AML-193 (cell line): Measurements from ENCODE around the gene IL4I1.
"Not testable (repeated sequence)": the region's sequence is repeated elsewhere in the genome, so short reads cannot be mapped to it uniquely, and the experiment has no call there.

Experiments used
- DNase-seq, 2 experiments: peaks; one replicate each; lab custom pipeline; 2025; lab: John Stamatoyannopoulos, UW

The IL4I1 gene

DNA sequence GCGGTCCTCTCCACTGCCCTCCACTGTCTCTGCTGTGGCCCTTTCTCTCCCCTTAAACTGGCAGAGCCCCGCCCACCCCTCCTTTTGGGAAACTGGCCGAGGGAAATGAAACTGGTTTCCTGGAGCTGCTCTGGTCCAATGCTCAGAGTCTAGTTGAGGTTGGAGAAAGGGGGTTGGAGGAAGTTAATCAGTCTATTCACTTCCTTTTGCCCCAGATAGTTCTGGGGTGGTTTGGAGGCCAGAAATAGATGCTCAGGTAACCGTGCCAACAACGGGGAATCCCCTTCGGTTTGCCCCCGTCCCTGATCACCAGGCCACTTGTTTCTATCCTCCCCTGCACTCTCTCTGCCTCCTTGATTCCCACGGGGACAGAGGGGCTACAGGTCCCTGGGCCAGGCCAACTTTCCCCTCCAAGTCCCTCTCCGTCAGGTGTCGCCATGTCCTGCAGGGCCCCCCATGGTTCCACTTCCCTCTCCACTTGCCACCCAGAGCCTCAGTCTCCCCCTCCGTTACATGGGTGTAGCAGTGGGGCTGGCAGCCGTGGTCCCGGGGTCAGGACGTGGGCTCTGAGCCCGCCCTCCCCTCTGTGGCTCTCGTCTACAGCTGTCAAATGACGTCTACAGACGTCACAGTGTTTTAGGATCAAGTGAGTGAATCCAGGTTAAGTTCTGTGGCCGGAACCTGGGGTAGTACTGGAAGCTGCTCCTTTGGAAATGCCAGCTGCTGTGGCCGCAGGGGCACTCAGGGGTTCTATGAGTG, at the start of gene IL4I1:
TSS of gene IL4I1 (minus strand) at position 25 of the 759 bp plus-strand sequence. CDS start 727 bp downstream, outside the sequence.
- peak; percentile 6 to 15 for DNase-seq

DNA sequence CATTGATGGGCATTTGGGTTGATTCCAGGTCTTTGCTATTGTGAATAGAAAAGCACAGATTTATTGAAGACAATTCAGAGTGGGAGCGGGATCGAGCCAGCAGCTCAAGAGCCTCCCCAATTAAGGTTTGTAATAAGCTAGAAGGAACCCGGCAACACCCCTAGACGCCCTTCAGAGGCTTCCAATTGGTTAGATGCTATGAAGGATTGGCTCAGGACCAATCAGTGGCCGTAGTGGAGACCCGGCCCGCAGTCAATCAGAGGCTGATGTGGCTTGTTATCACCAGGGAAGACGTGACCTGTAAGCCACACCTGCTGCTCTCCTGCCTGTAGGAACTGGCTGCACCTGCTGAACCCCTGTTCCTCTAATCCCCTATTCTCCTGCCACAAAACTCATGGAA, 49.7 kb upstream of the IL4I1 start:
- DNase-seq: no peak

DNA sequence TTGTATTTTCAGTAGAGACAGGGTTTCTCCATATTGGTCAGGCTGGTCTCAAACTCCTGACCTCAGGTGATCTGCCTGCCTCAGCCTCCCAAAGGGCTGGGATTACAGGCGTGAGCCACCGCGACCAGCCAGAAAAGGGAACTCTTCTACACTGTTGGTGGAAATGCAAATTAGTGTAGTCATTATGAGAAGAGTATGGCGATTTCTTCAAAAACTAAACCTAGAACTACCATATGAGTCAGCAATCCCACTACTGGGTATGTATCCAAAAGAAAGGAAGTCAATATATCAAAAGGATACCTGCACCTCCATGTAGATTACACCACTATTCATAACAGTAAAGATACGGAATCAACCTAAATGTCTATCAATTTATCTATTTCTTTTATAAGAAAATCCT, 47.9 kb upstream of the IL4I1 start:
- DNase-seq: not testable (repeated sequence)

- DNase-seq: no peak
Observed at GRCh38 chr19:49940482-49940791, 43.8 kb upstream of the IL4I1 start.

DNA sequence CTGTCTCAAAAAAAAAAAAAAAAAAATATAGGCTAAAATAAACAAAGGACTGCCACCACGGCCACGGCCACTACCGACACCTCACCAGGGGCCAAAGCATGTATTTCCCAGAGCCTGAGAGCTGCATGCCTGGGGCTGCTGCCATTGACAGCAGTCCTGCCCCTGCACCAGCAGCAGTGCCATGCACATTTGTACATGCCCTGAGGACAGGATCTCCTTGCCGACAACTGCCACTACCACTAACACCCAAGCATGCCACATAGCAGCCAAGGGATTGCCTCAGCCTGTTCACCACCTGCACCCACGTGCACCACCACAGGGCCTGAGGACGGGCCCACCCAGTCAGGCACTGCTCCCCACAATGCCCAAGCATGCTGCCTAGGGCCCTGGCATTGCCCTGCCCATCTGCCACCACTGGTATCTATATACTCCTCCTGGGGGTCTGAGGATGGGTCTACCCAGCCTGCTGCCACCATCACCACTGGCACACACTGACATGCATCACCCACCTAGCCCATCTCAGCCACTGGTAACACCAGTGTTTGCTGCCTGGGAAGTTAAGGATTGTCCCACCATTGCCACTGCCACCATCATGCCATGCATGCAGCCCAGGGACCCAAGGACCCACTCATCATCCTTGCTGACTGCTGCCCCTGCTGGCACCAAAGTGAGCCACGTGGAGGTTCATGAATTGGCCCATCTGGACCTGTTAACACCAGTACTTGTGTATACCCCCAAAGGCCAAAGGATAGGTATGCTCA, 43.2 kb upstream of the IL4I1 start:
- DNase-seq: no peak

GRCh38 chr19:49938662-49939061, 42.0 kb upstream of the IL4I1 start:
- no peak for DNase-seq

- DNase-seq: peak; percentile 41 to 49
Observed at GRCh38 chr19:49937750-49938381, 41.2 kb upstream of the IL4I1 start.

GRCh38 chr19:49936549-49936948, 39.9 kb upstream of the IL4I1 start:
- DNase-seq: no peak

- DNase-seq: no peak
Observed at GRCh38 chr19:49933643-49934042, 37.0 kb upstream of the IL4I1 start.

DNA sequence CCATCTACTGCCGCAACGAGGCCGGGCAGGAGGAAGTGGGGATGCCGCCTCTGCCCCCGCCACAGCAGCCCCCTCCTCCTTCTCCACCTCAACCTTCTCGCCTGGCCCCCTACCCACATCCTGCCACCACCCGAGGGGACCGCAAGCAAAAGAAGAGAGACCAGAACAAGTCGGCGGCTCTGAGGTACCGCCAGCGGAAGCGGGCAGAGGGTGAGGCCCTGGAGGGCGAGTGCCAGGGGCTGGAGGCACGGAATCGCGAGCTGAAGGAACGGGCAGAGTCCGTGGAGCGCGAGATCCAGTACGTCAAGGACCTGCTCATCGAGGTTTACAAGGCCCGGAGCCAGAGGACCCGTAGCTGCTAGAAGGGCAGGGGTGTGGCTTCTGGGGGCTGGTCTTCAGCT, 36.0 kb upstream of the IL4I1 start:
- DNase-seq: no peak

- DNase-seq: no peak
Observed at GRCh38 chr19:49932041-49932451, 35.4 kb upstream of the IL4I1 start.

GRCh38 chr19:49931293-49932040, 34.8 kb upstream of the IL4I1 start:
- DNase-seq: no peak

GRCh38 chr19:49930483-49931011, 33.9 kb upstream of the IL4I1 start:
- no peak for DNase-seq

- DNase-seq: peak; percentile 80 to 86
Observed at GRCh38 chr19:49929611-49930482, 33.2 kb upstream of the IL4I1 start.

DNA sequence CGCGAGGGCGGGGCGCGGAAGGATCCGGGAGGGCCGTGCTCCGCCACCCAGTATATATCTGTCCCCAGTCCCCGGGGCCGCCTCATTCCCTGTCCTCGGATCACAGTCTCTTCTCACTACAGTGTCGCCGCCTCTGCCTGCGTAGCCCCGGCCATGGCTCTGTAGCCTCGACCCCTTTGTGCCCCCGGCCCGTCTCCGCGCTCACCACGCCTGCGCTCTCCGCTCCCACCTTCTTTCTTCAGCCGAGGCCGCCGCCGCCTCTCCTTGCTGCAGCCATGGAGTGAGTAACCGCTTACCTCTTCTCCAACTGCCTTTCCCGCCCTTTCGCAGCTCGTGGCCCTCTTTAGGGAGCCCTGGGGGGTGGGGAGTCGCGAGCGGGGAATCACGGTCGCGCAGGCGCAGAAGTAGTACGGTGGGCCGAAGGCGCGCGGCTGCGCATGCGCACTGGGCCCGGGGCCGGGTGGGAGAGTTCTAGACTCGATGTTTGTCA, 32.5 kb upstream of the IL4I1 start, which contains the start of the genes ATF5 and NUP62:
TSS of gene ATF5 (plus strand) at position 85 of the 490 bp plus-strand sequence. CDS start 1,646 bp downstream, outside the sequence.
TSS of gene NUP62 (minus strand) at position 384 of the 490 bp plus-strand sequence. CDS start 19,697 bp downstream, outside the sequence.
- DNase-seq: peak; percentile 80 to 81

GRCh38 chr19:49927526-49928264, 31.0 kb upstream of the IL4I1 start:
- DNase-seq: no peak

GRCh38 chr19:49926515-49926914, 29.8 kb upstream of the IL4I1 start:
- DNase-seq: no peak

DNA sequence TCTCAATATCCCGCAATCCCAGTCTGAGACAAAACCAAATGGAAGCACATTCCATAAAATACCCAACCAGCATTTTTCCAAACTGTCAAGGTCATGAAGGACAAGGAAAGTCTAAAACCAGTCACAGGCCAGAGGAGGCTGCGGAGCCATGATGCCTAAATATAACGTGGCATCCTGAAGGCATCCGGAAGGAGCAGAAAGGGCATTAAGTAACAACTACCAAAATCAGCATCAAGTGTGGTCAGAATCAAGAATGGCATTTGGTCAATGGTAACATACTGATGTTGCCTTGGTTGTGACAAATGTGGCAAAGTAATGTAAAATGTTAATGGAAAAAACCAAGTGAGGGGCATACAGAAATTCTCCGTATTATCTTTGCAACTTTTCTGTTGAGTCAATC, 28.8 kb upstream of the IL4I1 start:
- DNase-seq: no peak

GRCh38 chr19:49924881-49925210, 28.2 kb upstream of the IL4I1 start:
- DNase-seq: not testable (repeated sequence)
